ENCODE measurements around the gene FAM89A.

FAM89A gene

DNA sequence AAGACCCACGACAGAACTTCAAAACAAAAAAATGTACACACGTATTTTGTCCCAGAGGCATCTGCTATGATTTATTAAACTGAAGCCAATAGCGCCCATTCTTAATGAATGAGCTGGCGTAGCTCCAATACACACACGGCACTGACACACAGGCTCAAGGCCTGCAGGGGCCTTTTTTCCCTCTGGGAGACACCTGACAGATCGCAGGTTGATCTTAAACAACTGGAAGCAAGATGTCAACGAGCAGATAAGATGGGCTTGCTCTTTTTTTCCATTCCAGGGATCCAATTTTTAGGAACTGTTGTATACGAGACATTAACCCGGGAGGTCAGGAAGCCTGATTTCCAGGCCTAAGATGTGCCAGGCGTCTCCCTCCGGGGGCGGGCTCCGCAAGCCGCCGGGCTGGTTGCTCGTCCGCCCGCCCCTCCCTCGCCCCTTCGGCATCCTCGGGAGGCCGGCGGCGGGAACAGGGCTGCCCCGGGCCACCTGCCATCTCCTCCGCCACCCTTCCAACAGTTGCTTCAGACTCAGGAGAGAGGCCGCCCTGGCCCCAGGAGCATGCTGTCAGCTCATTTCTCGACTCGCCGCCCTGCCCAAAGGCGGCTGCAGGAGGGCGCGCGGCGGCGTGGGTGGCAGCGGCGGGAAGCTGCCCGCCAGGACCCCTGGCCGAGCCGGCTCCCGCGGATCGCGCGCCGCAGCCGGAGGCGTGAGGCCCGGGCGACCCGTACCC, 62.1 kb downstream of the FAM89A start:
- POLR2A ChIA-PET, result no interaction called here
- 0% methylated on average over 31 of the region's 52 CpGs for WGBS (ENCODE audit: insufficient coverage)
- H3K27me3 ChIP-seq (replicated peaks in 2 of 5; ENCODE audit: control insufficient read depth in 4 of 5, insufficient read depth in 5 of 5, low read length in 4 of 5), result no peaks in the 10 kb centered on the region
- CTCF ChIA-PET, result interaction anchor here (0.5 to 1.2 kb wide), 3 partner anchors 8 to 180 kb away, joined by 3 to 4 read pairs (median 3); no protein-coding TSS in a partner anchor
- peak overlapping the region; percentile 47 to 98 (median 87) for H3K4me3 ChIP-seq (ENCODE audit: control insufficient read depth in 1 of 7, extremely low read depth in 1 of 7, insufficient read depth in 4 of 7, low read depth in 2 of 7, low read length in 6 of 7)
- H3K36me3 ChIP-seq (ENCODE audit: control insufficient read depth in 4 of 4, insufficient read depth in 4 of 4, low read length in 3 of 4), result peaks cover 3 to 16% (median 7%) of the 10 kb centered on the region in 4 experiments
- H3K9me3 ChIP-seq (ENCODE audit: control extremely low read depth in 1 of 5, control insufficient read depth in 4 of 5, insufficient read depth in 2 of 5, low read depth in 1 of 5, low read length in 4 of 5), result no peaks in the 10 kb centered on the region
- peak; percentile 39 to 78 (median 72) for DNase-seq
- H3K4me1 ChIP-seq (ENCODE audit: control extremely low read depth in 1 of 4, control insufficient read depth in 4 of 4, insufficient read depth in 4 of 4, low read length in 3 of 4), result peaks cover 18 to 39% (median 33%) of the 10 kb centered on the region in 4 experiments
- no peak overlapping the region for H3K27ac ChIP-seq (ENCODE audit: insufficient read depth in 1 of 2, low read depth in 1 of 2, low read length in 2 of 2, poor library complexity in 1 of 2, severe bottlenecking in 2 of 2)

DNA sequence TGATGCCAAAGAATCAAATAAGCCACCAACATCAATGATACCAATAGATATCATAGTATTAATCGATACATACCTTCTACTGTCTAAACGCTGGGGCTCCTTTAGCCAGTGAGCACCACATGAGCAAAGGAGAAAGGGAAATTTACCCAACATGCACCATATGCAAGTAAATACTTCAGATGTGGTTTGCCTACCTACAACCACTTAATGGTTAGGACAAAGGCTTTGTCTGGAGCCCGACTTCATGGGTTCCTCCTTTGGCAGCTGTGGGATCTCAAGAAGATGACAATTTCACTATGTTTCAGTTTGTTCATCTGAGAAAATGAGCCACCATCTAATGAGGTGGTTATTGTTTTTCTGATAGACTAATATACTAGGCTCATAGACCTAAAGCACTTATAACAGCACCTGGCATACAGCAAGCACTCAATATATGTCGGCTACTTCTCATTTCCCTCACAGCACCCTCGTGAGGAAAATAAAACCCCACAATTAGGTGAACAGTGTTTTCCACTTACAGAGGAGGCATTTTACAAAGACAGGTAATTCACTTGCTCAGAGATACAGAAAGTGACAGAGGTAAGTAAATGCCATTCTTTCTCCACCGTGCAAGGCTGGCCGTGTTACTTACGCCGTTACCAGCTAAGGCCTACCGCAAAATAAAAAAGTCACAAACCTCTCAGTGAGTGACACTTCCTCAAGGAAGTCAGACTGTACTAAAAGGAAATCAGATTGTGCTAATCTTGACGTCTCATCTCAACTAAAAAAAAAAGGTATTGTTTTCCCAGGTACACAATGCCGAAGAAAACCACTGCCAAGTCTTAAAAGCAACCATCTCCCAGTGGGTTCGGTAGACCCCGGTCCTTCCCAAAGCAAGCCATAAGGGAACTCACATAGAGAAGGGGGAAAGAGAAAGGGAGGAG, 63.0 kb downstream of the FAM89A start:
- WGBS (ENCODE audit: insufficient coverage), result 0% methylated on average over 6 of the region's 14 CpGs
- Histone ChIP-seq H3K4me3 (ENCODE audit: control insufficient read depth in 1 of 7, extremely low read depth in 1 of 7, insufficient read depth in 4 of 7, low read depth in 2 of 7, low read length in 6 of 7) (peak overlapping the region in 6 of 7 experiments; percentile 75 to 98 (median 90)), H3K4me1 (ENCODE audit: control extremely low read depth in 1 of 4, control insufficient read depth in 4 of 4, insufficient read depth in 4 of 4, low read length in 3 of 4) (peaks cover 24 to 47% (median 40%) of the 10 kb centered on the region in 4 experiments), H3K36me3 (ENCODE audit: control insufficient read depth in 4 of 4, insufficient read depth in 4 of 4, low read length in 3 of 4) (peaks cover 3 to 14% (median 5%) of the 10 kb centered on the region in 4 experiments), H3K27ac (ENCODE audit: insufficient read depth in 1 of 2, low read depth in 1 of 2, low read length in 2 of 2, poor library complexity in 1 of 2, severe bottlenecking in 2 of 2) (no peak overlapping the region), H3K9me3 (ENCODE audit: control extremely low read depth in 1 of 5, control insufficient read depth in 4 of 5, insufficient read depth in 2 of 5, low read depth in 1 of 5, low read length in 4 of 5) (no peaks in the 10 kb centered on the region), H3K27me3 (replicated peaks in 2 of 5; ENCODE audit: control insufficient read depth in 4 of 5, insufficient read depth in 5 of 5, low read length in 4 of 5) (no peaks in the 10 kb centered on the region)
- ChIA-PET POLR2A (no interaction called here), CTCF (interaction anchor here (1.1 kb wide), 1 partner anchor 234 kb away, joined by 3 read pairs; no protein-coding TSS in a partner anchor)
- DNase-seq, result peak; percentile 71 to 82 (median 77)

DNA sequence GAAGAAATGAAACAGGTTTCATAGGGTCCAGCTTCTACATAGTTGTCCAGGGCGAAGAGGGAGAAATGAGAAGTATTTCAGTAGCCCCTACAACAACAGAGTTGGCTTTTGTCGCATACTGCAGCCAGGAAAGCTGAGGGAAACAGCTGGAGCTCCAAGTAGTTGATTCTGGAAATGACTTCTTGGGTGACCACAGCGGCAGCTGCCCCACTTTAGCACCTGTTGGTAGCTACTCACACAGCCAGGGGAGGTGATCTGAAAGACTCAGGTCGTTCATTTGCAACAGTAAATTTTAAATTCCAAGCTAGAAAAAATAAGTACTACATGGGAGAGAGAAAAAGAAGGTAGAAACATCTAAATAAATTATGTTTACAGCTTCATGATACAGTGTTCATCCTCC, 63.7 kb downstream of the FAM89A start:
- H3K4me1 ChIP-seq (ENCODE audit: control extremely low read depth in 1 of 4, control insufficient read depth in 4 of 4, insufficient read depth in 4 of 4, low read length in 3 of 4), result peaks cover 27 to 49% (median 41%) of the 10 kb centered on the region in 4 experiments
- POLR2A ChIA-PET, result no interaction called here
- no peak overlapping the region for H3K4me3 ChIP-seq (ENCODE audit: control insufficient read depth in 1 of 7, extremely low read depth in 1 of 7, insufficient read depth in 4 of 7, low read depth in 2 of 7, low read length in 6 of 7)

GRCh38 chr1:230975636-230976035, 64.4 kb downstream of the FAM89A start:
- Histone ChIP-seq H3K36me3 (ENCODE audit: control insufficient read depth in 4 of 4, insufficient read depth in 4 of 4, low read length in 3 of 4) (peaks cover 3 to 9% (median 5%) of the 10 kb centered on the region in 4 experiments), H3K9me3 (ENCODE audit: control extremely low read depth in 1 of 5, control insufficient read depth in 4 of 5, insufficient read depth in 2 of 5, low read depth in 1 of 5, low read length in 4 of 5) (no peaks in the 10 kb centered on the region), H3K27ac (ENCODE audit: insufficient read depth in 1 of 2, low read depth in 1 of 2, low read length in 2 of 2, poor library complexity in 1 of 2, severe bottlenecking in 2 of 2) (no peak overlapping the region), H3K4me1 (ENCODE audit: control extremely low read depth in 1 of 4, control insufficient read depth in 4 of 4, insufficient read depth in 4 of 4, low read length in 3 of 4) (peaks cover 27 to 49% (median 40%) of the 10 kb centered on the region in 4 experiments), H3K27me3 (replicated peaks in 2 of 5; ENCODE audit: control insufficient read depth in 4 of 5, insufficient read depth in 5 of 5, low read length in 4 of 5) (no peaks in the 10 kb centered on the region), H3K4me3 (ENCODE audit: control insufficient read depth in 1 of 7, extremely low read depth in 1 of 7, insufficient read depth in 4 of 7, low read depth in 2 of 7, low read length in 6 of 7) (no peak overlapping the region)
- DNase-seq, result no peak
- ChIA-PET CTCF (interaction anchor here (0.6 kb wide), 1 partner anchor 440 kb away, joined by 3 read pairs; no protein-coding TSS in a partner anchor), POLR2A (no interaction called here)
- 93% methylated on average over 2 of the region's 3 CpGs for WGBS (ENCODE audit: insufficient coverage)

More for the DNA sequence above, 63.7 kb downstream of the FAM89A start:
- DNase-seq, result no peak
- Histone ChIP-seq H3K36me3 (ENCODE audit: control insufficient read depth in 4 of 4, insufficient read depth in 4 of 4, low read length in 3 of 4) (peaks cover 3 to 10% (median 5%) of the 10 kb centered on the region in 4 experiments), H3K9me3 (ENCODE audit: control extremely low read depth in 1 of 5, control insufficient read depth in 4 of 5, insufficient read depth in 2 of 5, low read depth in 1 of 5, low read length in 4 of 5) (no peaks in the 10 kb centered on the region), H3K27ac (ENCODE audit: insufficient read depth in 1 of 2, low read depth in 1 of 2, low read length in 2 of 2, poor library complexity in 1 of 2, severe bottlenecking in 2 of 2) (no peak overlapping the region), H3K27me3 (replicated peaks in 2 of 5; ENCODE audit: control insufficient read depth in 4 of 5, insufficient read depth in 5 of 5, low read length in 4 of 5) (no peaks in the 10 kb centered on the region)
- 60% methylated on average over 2 of the region's 4 CpGs for WGBS (ENCODE audit: insufficient coverage)
- CTCF ChIA-PET, result interaction anchor here (1.1 kb wide), 1 partner anchor 235 kb away, joined by 3 read pairs; no protein-coding TSS in a partner anchor

DNA sequence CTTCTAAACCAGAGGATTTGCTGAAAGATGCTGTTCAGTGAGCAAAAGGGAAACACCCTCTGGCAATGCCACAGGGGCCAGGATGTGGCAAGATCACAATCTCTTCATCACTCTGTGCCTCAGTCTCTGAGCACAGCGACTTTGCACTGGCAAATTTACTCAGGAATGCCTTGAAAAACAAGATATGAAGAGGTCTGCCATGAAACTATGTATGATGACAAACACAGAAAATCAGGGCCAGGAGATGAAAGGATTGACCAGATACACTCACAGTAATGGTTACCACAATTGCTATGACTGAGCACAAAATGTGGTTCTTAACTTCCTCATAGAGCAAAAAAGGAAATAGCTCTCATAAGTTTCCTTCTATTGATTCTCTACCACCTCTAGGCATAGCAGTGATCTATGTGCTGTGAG, 67.2 kb downstream of the FAM89A start:
- WGBS (ENCODE audit: insufficient coverage), result 0% methylated on average over 1 of the region's 1 CpG
- Histone ChIP-seq H3K4me1 (ENCODE audit: control extremely low read depth in 1 of 4, control insufficient read depth in 4 of 4, insufficient read depth in 4 of 4, low read length in 3 of 4) (peaks cover 23 to 35% (median 28%) of the 10 kb centered on the region in 4 experiments), H3K27ac (ENCODE audit: insufficient read depth in 1 of 2, low read depth in 1 of 2, low read length in 2 of 2, poor library complexity in 1 of 2, severe bottlenecking in 2 of 2) (no peak overlapping the region), H3K4me3 (ENCODE audit: control insufficient read depth in 1 of 7, extremely low read depth in 1 of 7, insufficient read depth in 4 of 7, low read depth in 2 of 7, low read length in 6 of 7) (peak overlapping the region in 1 of 7 experiments; percentile 4), H3K9me3 (ENCODE audit: control extremely low read depth in 1 of 5, control insufficient read depth in 4 of 5, insufficient read depth in 2 of 5, low read depth in 1 of 5, low read length in 4 of 5) (no peaks in the 10 kb centered on the region), H3K27me3 (replicated peaks in 2 of 5; ENCODE audit: control insufficient read depth in 4 of 5, insufficient read depth in 5 of 5, low read length in 4 of 5) (peaks cover 0 to 2% (median 0%) of the 10 kb centered on the region in 5 experiments), H3K36me3 (ENCODE audit: control insufficient read depth in 4 of 4, insufficient read depth in 4 of 4, low read length in 3 of 4) (peaks cover 5 to 14% (median 6%) of the 10 kb centered on the region in 4 experiments)
- ChIA-PET POLR2A (no interaction called here), CTCF (interaction anchor here (1.1 kb wide), 2 partner anchors 13 to 237 kb away, joined by 3 to 4 read pairs; no protein-coding TSS in a partner anchor)
- DNase-seq, result peak; percentile 65 to 91 (median 84)

DNA sequence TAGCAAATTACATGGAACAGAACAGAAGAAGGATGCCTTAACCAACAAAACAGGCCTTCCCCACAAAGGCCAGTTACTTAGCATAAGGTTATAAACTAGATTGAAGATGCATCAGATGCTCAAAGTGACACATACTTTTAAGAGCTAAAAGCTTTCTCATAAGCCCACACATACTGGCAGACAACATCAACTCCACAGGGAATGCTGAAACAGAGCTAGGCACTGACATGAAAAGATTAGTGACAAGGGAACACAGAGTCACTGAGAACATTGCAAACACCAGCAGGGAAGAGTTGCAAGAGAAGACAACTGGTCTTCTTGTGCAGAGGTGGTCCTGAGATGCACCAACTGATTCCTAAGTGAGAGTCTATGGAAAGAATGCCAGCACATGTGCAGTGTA, 68.3 kb downstream of the FAM89A start:
- ChIA-PET CTCF (no interaction called here), POLR2A (no interaction called here)
- Histone ChIP-seq H3K4me3 (ENCODE audit: control insufficient read depth in 1 of 7, extremely low read depth in 1 of 7, insufficient read depth in 4 of 7, low read depth in 2 of 7, low read length in 6 of 7) (no peak overlapping the region), H3K36me3 (ENCODE audit: control insufficient read depth in 4 of 4, insufficient read depth in 4 of 4, low read length in 3 of 4) (peaks cover 5 to 14% (median 6%) of the 10 kb centered on the region in 4 experiments), H3K9me3 (ENCODE audit: control extremely low read depth in 1 of 5, control insufficient read depth in 4 of 5, insufficient read depth in 2 of 5, low read depth in 1 of 5, low read length in 4 of 5) (no peaks in the 10 kb centered on the region), H3K27ac (ENCODE audit: insufficient read depth in 1 of 2, low read depth in 1 of 2, low read length in 2 of 2, poor library complexity in 1 of 2, severe bottlenecking in 2 of 2) (no peak overlapping the region), H3K4me1 (ENCODE audit: control extremely low read depth in 1 of 4, control insufficient read depth in 4 of 4, insufficient read depth in 4 of 4, low read length in 3 of 4) (peaks cover 12 to 24% (median 18%) of the 10 kb centered on the region in 4 experiments), H3K27me3 (replicated peaks in 2 of 5; ENCODE audit: control insufficient read depth in 4 of 5, insufficient read depth in 5 of 5, low read length in 4 of 5) (peaks cover 0 to 2% (median 0%) of the 10 kb centered on the region in 5 experiments)
- no peak for DNase-seq

Measured in common myeloid progenitor, CD34-positive (primary cell).